ENCODE results near the gene MRPS34.

MRPS34 gene

GRCh38 chr16:1794908-1795666 lies 22.2 kb upstream of the MRPS34 start:
- DNase-seq (ENCODE audit: low read depth), result no peak
- no peak overlapping the region for H3K4me3 ChIP-seq (ENCODE audit: control insufficient read depth, low read depth, low read length)
- TF ChIP-seq CTCF (conservative IDR thresholded peaks at IDR 0.05; ENCODE audit: control insufficient read depth, insufficient read depth, low read depth, low read length), result no peak

GRCh38 chr16:1794221-1794871 lies 21.4 kb upstream of the MRPS34 start:
- TF ChIP-seq CTCF (conservative IDR thresholded peaks at IDR 0.05; ENCODE audit: control insufficient read depth, insufficient read depth, low read depth, low read length), result no peak
- DNase-seq (ENCODE audit: low read depth), result no peak
- H3K4me3 ChIP-seq (ENCODE audit: control insufficient read depth, low read depth, low read length), result no peak overlapping the region

GRCh38 chr16:1793578-1794220 lies 20.8 kb upstream of the MRPS34 start, which contains the start of gene IGFALS:
IGFALS (minus strand) TSS chr16:1793705; CDS start chr16:1793652, 53 bp downstream.
- no peak for DNase-seq (ENCODE audit: low read depth)
- no peak within 1 kb of the TSS for H3K4me3 ChIP-seq (ENCODE audit: control insufficient read depth, low read depth, low read length)
- no peak for TF ChIP-seq CTCF (conservative IDR thresholded peaks at IDR 0.05; ENCODE audit: control insufficient read depth, insufficient read depth, low read depth, low read length)

GRCh38 chr16:1792836-1793577 lies 20.1 kb upstream of the MRPS34 start:
- no peak for DNase-seq (ENCODE audit: low read depth)
- no peak for TF ChIP-seq CTCF (conservative IDR thresholded peaks at IDR 0.05; ENCODE audit: control insufficient read depth, insufficient read depth, low read depth, low read length)
- no peak overlapping the region for H3K4me3 ChIP-seq (ENCODE audit: control insufficient read depth, low read depth, low read length)

- TF ChIP-seq CTCF (conservative IDR thresholded peaks at IDR 0.05; ENCODE audit: control insufficient read depth, insufficient read depth, low read depth, low read length), result no peak
- no peak for DNase-seq (ENCODE audit: low read depth)
- no peak overlapping the region for H3K4me3 ChIP-seq (ENCODE audit: control insufficient read depth, low read depth, low read length)
Measured at GRCh38 chr16:1791943-1792812, 19.2 kb upstream of the MRPS34 start.

Data from fibroblast of mammary gland (primary cell).